Liver (tissue), 3 donors: Measurements from ENCODE around the gene ZNF689.

Experiments
- EGR1 ChIP-seq, 2 donors: IDR thresholded peaks; 2 replicates each; pipeline ENCODE4 v1.6.1; 2016 to 2018; ENCODE audit warnings: antibody characterized with exemption in 2 of 2, low read depth in 2 of 2
- FOXA1 ChIP-seq: IDR thresholded peaks from 2 replicates; pipeline ENCODE4 v1.6.1; 2016; ENCODE audit warnings: antibody characterized with exemption
- JUND ChIP-seq, 2 donors: IDR thresholded peaks; 2 replicates each; pipeline ENCODE4 v1.6.1; 2016; ENCODE audit warnings: antibody characterized with exemption in 2 of 2
- NR2F2 ChIP-seq: IDR thresholded peaks from 2 replicates; pipeline ENCODE4 v1.6.1; 2016; ENCODE audit warnings: antibody characterized with exemption
- RAD21 ChIP-seq, 2 donors: IDR thresholded peaks; 2 replicates each; pipeline ENCODE4 v1.6.1; 2016; ENCODE audit warnings: antibody characterized with exemption in 2 of 2, mild to moderate bottlenecking in 2 of 2
- SP1 ChIP-seq: IDR thresholded peaks from 2 replicates; pipeline ENCODE4 v1.6.1; 2018; ENCODE audit warnings: antibody characterized with exemption, mild to moderate bottlenecking
- TAF1 ChIP-seq: conservative IDR thresholded peaks from 2 replicates; pipeline ENCODE4 v1.6.1; 2016; ENCODE audit warnings: antibody characterized with exemption, mild to moderate bottlenecking
- TF ChIP-seq, protein P1 (sequence below): fragments of 150-350 bp; IDR thresholded peaks from 2 replicates; pipeline ENCODE4 v1.5.1; 2017; ENCODE audit warnings: improper control_type of control experiment, low read depth, low read length; ENCODE audit not compliant: missing input control
- TF ChIP-seq, protein P2 (sequence below): IDR thresholded peaks from 2 replicates; pipeline ENCODE4 v1.6.1; 2016; ENCODE audit warnings: antibody characterized with exemption
- TF ChIP-seq, protein P3 (sequence below): IDR thresholded peaks from 2 replicates; pipeline ENCODE4 v1.6.1; 2016; ENCODE audit warnings: antibody characterized with exemption
- TF ChIP-seq, protein P4 (sequence below): IDR thresholded peaks from 2 replicates; pipeline ENCODE4 v1.6.1; 2016; ENCODE audit warnings: antibody characterized with exemption, mild to moderate bottlenecking
- donor health status: healthy.
- donor health status: healthy.

DNA sequence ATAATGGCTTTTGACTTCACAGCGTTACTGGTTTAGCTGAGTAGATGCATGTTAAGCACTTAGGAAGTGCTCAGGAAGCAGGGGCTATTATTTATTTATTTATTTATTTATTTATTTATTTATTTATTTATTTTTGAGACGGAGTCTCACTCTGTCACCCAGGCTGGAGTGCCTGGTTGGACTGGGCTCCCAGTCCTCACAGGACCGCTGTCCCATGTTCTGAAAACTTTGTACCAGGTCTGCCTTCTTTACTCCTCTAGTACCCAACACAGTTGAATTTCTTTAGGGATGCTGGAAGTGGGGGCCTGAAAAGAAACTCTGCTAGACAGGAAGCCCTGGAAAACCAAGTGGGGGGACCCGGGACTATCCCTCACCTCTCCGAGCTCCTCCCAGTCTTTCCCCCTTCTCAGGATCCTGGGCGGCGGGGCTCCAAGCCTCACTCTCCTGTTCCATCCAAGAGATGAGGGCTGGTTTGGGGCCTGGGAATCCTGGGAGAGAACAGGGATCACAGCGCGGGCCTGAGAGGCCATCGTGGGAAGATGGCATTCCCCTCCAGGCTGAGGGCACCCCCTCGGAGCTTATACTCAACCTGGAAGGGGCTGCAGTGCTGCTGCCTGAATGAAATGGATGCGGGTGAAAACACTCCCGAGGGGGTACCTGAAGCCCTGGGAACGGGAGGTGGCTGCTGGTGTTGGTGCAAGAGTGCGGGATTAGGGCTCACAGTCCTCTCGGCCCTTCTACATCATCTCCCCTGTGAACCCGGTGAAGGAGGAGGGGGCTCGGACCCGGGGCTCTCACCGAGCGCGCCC, 39.3 kb downstream of the ZNF689 start:
- TF ChIP-seq, protein P1, sequence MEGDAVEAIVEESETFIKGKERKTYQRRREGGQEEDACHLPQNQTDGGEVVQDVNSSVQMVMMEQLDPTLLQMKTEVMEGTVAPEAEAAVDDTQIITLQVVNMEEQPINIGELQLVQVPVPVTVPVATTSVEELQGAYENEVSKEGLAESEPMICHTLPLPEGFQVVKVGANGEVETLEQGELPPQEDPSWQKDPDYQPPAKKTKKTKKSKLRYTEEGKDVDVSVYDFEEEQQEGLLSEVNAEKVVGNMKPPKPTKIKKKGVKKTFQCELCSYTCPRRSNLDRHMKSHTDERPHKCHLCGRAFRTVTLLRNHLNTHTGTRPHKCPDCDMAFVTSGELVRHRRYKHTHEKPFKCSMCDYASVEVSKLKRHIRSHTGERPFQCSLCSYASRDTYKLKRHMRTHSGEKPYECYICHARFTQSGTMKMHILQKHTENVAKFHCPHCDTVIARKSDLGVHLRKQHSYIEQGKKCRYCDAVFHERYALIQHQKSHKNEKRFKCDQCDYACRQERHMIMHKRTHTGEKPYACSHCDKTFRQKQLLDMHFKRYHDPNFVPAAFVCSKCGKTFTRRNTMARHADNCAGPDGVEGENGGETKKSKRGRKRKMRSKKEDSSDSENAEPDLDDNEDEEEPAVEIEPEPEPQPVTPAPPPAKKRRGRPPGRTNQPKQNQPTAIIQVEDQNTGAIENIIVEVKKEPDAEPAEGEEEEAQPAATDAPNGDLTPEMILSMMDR = no peak
- TF ChIP-seq RAD21 (IDR thresholded peaks at IDR 0.05) (no peak), EGR1 (IDR thresholded peaks at IDR 0.05; ENCODE audit: low read depth in 2 of 2) (peak; percentile 28 to 47), NR2F2 (no peak), SP1 (no peak), TAF1 (no peak), FOXA1 (no peak), JUND (IDR thresholded peaks at IDR 0.05) (no peak)
- TF ChIP-seq, protein P2, sequence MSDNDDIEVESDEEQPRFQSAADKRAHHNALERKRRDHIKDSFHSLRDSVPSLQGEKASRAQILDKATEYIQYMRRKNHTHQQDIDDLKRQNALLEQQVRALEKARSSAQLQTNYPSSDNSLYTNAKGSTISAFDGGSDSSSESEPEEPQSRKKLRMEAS = no peak
- TF ChIP-seq, protein P3, sequence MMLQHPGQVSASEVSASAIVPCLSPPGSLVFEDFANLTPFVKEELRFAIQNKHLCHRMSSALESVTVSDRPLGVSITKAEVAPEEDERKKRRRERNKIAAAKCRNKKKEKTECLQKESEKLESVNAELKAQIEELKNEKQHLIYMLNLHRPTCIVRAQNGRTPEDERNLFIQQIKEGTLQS = no peak
- TF ChIP-seq, protein P4, sequence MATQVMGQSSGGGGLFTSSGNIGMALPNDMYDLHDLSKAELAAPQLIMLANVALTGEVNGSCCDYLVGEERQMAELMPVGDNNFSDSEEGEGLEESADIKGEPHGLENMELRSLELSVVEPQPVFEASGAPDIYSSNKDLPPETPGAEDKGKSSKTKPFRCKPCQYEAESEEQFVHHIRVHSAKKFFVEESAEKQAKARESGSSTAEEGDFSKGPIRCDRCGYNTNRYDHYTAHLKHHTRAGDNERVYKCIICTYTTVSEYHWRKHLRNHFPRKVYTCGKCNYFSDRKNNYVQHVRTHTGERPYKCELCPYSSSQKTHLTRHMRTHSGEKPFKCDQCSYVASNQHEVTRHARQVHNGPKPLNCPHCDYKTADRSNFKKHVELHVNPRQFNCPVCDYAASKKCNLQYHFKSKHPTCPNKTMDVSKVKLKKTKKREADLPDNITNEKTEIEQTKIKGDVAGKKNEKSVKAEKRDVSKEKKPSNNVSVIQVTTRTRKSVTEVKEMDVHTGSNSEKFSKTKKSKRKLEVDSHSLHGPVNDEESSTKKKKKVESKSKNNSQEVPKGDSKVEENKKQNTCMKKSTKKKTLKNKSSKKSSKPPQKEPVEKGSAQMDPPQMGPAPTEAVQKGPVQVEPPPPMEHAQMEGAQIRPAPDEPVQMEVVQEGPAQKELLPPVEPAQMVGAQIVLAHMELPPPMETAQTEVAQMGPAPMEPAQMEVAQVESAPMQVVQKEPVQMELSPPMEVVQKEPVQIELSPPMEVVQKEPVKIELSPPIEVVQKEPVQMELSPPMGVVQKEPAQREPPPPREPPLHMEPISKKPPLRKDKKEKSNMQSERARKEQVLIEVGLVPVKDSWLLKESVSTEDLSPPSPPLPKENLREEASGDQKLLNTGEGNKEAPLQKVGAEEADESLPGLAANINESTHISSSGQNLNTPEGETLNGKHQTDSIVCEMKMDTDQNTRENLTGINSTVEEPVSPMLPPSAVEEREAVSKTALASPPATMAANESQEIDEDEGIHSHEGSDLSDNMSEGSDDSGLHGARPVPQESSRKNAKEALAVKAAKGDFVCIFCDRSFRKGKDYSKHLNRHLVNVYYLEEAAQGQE = peak; percentile 79
